SKM-1 (cell line): ENCODE measurements around the gene CIITA.
"Not testable (repeated sequence)": the region's sequence is repeated elsewhere in the genome, so short reads cannot be mapped to it uniquely, and the experiment has no call there.

ENCODE experiments used
- DNase-seq: peaks from one replicate; lab custom pipeline; 2025; ENCODE audit not compliant: unreplicated experiment; lab: John Stamatoyannopoulos, UW

The CIITA gene

DNA sequence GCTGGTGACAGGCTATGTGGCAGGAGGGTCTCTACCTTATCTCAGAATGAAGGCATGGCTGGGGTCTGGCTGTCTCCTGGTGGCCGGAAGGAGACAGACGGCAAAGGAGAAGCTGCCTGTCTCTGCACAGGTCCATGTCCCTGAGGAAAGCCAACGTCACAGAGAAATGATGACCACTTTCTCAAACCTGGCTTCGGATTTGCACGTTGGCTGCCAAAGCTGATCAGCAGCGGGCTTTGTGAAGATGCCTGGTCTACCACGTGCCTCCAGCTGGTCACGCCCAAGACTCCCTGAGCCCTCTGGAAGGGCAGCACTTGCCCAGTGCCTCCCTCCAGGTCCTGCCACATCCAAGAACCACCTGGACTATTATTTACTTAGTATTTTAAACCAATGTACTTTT lies 56.9 kb downstream of the CIITA start:
- DNase-seq, result no peak

DNA sequence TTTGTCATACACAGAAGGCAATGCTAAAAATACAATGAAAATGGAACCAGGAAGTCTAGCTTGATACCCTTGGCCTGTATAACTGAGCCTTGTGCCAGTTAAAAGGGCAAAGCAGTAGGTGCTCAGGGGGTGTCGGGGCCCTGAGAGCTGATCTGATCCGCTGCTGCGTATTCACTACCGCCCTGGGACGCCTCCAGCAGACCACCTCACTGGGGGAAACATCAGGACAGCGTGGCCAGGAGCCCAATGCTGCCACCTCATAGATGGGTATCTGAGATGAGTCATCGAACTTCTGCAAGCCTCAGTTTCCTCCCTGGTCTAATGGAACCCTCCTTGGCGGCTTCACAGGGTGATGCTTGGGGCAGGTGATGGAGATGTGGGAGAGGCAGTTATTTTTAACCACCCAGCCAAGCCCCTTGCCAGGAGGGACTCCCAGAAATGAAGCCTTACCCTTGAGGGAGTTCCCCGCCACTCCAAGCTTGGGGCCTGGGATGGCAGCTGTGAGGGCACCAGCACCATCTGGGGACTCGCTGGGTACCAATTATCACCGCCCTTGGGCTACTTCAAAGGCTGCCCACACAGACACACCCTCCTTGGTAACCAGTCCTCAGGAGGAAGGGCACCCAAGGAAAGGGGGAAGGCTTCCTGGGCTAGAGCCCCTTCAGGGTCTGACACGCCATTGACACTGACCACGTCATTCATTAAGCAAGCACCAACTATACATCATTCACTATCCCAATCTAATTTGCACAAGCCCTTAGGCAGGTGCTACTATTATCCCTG lies 57.5 kb downstream of the CIITA start:
- no peak for DNase-seq

DNA sequence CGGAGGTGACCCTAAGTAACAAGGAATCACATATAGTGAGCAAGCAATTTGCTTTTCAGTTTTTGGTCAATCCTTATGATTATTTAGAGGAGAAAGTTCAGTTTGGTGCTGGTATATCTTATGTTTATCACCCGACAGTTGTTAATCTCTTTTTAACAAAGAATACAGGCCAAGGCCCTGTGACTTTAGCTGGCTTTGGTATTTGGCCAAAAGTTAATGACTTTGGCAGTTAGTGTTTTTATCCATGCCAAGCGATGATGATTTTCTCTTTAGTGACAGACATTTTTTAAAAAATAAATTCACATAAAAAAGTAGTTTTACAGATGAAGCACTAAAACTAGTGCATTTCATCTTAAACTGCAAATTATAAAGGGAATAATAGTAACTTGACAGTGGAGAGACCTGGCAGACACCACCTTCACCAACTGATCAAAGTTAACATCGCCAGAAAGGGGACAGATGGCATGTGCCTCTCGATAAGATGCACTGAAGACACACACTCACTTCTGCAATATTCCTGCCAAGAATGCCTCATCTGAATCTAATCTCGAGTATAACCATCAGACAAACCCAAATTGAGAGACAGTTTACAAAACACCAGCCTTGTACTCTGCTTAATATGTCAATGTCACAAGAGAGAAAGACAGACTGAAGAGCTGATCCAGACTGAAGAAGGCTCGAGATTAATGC lies 58.4 kb downstream of the CIITA start:
- DNase-seq, result no peak

DNA sequence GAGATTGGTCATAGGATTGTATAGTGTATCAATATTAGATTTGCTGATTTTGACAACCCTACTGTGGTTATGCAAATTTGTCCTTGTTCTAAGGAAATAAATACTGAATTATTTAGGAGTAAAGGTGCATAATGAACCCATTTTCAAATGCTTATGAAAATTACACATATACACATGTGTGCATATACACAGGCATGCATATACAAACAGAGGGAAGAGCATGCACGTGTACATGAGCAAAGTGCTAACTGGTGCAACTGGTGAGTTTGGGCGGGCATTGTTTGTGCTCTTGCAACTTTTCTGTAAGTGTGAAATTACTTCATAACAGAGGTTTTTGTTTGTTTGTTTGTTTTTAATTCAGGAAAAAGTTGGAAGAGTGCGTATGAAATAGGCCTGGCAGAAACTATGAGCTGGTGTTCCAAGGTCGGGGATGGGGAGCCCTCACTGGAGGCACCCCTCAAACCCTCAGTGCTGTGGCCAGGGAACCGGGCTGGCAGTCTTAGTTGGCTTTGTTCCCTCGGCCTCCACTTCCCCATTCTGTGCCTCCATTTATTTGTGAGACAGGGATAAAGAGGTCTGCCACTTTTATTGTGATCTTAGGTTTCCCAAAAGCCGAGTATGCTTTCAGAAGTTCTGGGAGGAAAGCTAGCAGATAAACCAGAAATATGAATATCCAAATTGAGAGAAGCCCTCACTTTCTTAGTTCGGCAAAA lies 59.4 kb downstream of the CIITA start:
- DNase-seq, result no peak

DNA sequence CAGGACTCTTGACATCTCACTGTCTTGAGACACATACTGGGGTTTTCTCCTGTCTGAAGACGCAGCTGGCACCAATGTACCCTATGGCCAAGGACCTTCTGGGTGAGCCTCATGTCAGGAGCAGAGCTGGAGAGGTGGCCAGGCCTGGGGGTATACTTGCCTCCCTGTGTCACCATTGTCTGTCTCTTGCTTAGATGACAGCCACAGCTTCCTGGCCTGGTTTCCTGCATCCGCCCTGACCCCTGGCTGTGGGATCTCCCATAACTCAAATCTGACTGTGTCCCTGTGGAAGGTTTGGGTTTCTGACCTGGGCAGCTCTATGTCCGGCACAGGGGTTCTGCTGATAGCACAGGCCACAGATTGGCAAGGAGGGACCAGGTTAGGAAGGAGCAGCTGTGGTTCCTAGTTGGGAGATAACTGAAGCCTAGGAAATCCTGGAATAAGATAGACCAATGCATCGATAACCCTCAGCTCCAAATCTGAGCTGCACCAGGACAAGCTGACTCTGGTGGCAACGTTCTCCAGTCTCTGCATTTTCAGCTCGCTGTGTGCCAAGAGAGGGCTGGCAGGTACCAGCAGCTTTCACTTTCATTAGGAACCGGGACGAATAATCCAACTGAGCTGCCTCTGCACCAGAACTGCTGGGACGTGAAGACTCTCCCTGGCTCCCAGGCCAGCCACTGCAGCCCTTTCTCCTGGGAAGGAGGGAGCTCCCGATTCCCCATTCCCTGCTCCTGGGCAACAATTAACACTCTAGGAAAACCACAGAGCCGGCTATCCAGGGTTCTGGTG lies 60.3 kb downstream of the CIITA start:
- no peak for DNase-seq

DNA sequence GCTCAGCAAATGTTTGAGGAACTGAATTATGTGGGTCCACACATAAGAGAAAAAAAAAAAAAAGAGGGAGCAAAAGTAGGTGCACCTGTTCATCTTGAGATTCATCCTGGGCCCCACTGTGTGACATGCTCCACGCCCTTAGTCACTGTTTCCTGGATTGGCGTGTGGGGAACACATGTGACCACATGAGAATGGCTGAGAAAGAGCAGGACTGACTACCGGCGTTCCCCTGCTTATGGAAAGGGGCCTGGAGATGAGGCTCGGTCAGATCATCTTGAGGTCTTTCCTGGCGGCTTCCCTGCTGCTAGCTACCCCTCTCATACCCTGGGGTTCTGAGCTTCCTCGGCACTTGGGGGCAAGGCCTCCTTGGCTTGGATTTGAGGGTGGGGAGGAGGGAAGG lies 61.3 kb downstream of the CIITA start:
- DNase-seq, result no peak

DNA sequence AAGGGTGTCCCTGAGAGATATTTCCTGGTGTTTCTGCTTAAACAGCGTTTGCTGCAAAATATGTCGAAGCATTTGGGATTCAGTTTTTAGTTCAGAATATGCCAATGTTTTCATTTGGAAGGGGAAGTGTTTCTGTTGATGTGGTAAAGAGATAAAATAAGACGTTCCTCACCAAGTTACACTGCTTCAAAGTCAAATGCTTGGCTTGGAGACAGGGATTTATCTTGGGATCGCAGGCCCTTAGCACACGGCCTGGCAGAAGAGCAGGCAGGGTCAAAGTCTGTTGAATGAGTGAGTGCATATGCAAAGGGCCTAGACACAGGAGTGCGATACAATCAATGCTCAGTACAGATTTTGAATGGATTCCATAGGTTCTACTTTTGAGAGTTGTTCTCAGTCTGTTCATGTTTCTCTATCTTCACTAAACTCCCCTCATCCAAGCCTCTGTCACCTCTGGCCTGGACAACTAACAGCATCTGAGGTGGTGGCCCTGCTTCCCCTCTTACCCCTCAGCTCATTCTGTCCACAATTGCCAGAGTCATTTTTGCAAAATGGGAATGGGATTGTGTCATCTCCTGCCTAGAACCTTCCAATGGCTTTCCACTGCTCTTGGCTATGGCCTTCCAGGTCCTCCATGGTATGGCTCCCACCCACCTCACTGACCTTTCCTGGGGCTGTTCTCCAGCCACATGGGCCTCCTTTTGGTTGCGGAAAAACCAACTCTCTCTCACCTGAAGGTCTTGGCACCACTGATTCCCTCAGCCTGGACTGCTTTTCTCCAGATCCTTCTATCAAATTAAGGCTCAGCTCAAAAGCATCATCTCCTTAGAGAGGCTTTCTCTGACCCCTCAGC lies 62.0 kb downstream of the CIITA start:
- DNase-seq, result no peak

DNA sequence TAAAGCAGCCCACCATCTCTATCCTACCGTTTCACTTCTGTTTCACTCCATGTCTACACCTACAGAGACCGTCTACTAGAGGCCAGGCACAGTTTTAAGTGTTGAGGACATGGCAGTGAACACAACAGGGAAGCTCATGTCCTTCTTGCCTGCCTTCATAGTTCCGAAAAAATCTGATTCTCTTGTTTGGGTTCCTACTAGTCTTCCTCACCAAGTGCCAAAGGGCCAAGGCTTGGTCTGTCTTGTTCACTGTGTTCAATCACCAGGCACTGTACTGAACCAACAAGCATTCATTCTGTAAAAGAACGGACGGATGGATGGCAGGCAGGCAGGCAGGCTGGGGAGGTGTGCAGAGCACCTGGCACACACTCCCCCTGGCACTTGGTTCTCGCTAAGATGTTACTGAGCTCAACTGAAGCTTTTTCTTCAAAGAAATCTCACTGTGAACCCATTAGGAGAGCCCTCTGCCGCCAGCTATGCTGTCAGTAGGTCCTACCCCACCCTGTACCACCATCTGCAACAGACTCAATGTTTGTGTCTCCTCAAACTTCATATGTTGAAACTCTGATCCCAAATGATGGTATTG lies 62.7 kb downstream of the CIITA start:
- DNase-seq, result no peak

DNA sequence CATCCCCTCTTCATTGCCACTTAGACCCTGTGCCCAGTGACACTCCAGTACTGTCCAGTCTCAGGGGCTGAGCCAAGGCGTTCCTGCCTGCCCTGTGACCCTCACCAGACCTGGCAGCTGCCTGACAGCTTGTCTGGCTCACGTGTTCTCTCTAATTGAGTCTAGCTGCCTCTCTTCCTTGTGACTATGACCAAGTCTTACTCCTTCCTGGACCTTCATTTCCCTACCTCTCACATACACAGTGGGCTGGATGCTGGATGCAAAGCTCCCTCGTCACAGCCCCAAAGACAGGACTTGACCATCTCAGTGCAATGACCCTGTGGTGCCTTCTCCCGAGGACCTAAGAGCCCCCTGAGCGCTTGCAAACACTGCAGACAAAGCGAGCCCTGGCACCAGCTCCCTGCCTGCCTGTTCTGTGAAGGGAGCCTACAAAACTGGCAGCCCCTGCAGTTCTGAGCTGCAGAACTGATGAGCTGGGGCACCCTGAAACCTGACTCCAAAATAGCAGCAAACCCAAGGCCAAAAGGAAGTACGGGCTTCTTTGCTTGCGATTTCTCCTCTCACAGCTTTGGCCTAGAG lies 63.6 kb downstream of the CIITA start:
- DNase-seq, result no peak

DNA sequence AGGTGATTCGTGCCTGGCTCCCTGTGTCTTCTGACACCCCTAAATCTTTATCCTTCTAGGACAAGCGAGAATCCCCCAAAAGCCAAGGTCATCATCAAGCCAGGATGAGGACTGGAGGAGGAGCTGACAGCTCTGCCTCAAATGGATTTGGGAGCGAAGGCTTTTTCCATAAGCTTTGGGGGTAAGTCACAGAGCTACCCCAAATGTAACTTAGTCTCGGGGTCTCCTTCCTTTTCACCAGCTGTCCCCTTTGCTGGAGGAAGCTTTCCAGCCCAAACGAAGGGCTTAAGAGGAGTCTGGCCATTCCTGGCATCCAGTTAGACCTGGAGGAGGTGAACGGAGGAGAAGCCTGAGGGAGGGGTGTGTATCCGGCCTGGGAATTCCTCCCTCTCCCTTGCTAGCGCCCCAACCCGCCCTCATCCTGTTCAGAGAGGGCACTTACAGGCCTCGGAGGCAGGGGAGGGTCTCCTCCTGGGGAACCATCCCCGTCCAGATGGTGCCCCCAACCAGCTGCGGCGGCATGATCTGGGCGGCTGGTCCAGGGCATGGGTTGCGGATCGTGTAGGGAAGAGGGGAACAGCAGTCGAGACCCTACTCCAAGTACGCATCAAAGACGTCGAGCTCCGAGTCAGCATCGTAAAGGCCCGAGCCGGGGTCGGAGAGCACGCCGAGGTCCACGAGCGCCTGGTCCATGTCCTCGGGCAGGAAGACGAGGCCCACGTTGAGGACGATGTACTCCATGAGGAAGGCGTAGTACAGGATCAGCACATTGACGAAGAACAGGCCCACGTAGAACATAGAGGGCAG lies 64.3 kb downstream of the CIITA start:
- no peak for DNase-seq

DNA sequence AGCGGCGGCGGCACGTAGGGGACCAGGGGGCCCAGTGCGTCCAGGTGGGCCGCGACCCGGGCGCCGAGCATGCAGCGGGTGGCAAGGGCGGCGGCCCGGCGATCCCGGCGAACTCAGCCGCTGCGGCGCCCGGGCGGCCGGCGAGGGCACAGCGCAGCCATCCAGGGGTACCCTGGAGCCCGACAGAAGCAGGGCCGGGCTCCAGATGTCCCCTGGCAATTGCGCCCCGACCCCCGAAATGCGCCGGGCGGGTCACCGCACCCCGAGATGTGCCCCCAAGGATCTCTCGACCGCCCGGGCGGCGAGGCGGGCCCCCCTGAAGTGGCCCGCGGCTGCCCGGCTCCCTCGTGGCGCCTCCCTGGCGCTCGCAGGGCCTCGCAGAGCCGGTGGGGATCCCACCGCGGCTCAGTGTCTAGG lies 64.9 kb downstream of the CIITA start:
- not testable (repeated sequence) for DNase-seq

DNA sequence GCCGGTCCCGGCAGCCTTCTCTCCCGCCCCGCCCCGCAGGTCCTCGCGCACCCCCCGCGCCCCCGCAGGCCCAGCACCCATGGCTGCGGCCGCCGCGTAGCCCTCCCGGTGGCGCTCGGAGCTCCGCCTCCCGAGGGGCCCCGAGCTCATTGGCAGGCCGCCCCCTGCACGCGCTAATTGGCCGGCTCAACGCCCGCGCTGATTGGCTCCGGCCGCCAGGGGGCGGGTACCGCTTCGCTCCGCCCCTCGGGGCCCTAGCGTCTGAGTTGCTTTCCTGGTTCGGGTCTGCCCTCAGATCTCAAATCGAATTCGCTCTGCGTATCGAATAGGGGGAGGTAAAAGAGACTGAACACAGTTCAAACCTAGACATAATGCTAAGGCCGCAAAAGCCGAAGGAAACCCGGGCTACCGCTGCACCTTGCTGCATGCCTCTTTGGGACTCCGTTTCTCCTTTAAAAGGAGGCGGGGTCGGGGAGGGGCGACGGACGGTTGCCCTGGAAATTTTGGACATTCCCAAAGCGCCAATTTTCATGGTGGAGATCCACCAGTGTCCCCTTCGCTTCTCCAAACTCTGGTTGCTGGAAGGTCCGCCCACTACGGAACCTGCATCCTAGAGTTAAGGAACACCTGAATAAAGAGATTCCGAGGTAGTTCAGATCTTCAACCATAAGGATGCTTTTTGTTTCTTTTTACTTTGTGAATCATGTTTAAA lies 65.5 kb downstream of the CIITA start, which contains the start of gene DEXI:
Gene DEXI, minus strand, starts transcription at position 117 of the 712 bp plus-strand sequence. CDS start 463 bp downstream, outside the sequence.
- DNase-seq, result peak; percentile 65

DNA sequence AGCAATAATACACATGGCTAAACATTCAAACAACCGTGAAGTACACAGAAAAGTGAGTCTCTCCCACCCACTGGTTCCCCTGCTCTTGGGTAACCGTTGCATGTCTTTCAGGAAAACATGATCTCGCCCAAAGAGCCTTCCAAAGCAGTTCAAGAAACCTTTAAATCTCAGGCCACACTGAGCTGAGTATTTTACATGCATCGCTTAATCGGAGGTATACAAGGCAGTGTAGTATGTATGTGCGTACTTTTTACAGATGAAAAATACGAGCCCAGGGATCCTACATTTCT lies 66.0 kb downstream of the CIITA start:
- no peak for DNase-seq

DNA sequence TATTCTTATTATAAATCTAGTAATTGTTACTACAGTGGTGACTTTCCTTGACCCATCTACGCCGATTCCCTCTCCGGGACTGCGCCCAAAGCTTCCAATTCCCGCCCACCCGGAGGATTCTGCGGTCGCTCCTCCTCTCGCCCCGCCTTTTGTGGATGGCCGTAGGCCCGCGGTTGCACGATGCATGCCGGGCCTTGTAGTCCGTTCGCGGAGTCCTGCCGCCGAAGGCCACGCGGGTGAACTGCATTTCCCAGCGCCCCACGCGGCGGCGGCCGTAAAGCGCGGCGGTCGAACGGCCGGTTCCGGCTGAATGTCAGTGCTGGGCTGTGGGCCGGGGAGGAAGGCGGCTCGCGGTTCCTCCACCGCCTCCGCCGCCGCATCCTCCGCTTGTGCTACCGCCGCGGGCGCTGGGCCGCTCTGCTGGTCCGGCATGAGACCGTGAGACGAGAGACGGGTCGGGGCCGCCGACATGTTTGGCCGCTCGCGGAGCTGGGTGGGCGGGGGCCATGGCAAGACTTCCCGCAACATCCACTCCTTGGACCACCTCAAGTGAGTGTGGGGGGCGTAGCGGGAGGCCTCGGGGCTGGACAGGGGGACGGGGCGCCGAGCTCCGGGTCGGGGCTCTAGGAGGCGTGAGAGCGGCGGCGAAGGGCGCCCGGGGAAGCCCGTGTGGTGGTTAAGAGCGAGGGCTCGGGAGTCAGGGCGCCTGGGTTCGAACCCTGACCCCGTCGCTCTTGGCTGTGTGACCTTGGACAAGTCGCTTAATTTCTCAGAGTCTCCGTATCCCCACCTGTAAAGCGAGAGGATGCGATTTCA lies 67.5 kb downstream of the CIITA start, which contains the start of gene CLEC16A:
Gene CLEC16A, plus strand, starts transcription at position 316 of the 816 bp plus-strand sequence. Its CDS starts 154 bp downstream, at position 470.
- DNase-seq, result peak; percentile 88

DNA sequence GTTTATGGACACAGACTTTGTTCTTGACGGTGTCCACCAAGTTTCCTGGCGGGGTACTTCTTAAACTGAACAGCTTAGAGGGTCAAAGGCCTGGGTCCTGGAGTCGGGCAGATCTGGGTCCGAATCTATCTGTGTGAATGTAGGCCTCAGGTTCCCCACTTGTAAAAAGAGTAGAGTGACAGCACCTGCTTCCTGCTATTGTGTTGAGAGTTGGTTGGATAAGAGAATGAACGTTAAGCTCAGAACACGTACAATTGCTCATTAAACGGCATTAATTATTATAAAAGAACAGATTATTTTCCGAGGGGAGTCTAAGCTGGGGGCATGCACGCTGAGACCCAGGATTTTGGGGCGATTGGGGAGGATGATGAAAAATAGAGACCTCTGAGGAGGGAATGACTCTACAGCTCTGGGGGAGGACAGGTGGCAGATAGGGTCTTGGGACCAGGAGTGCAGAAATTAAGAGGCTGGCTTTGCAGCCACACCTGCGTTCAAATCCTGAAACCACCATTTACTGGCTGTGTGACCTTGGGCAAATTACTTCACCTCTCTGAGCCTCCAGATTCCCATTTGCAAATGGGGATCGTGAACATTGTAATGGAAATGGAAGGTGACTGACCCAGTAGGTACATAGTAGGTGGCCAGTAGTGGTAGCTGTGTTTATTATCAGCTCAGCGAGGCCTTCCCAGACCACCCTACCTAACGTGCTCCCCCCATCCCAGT lies 68.2 kb downstream of the CIITA start:
- DNase-seq, result no peak

DNA sequence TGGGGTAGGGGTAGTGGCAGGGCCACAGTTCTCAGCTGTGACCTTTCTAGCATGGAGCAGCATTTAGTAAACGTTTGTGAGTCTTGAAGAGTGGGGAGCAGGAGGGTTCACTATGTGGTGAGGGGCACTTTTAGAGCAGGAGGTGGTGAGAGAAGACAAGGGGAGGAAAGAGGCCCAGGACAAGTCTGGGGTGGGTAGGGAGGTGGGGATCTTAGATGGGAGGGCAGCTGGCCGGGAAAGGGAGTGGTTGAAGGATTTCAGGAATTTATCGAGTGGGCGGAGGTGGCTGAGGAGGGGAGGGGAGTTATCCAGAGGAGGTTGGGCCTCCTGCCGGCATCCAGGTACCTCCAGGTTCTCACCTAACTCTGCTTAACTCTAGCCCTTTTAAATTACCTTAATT lies 69.3 kb downstream of the CIITA start:
- DNase-seq, result no peak
